ENCODE data around the gene RHO.

RHO gene

GRCh38 chr3:129560269-129560787, 31.9 kb downstream of the RHO start:
- TF ChIP-seq NFRKB (IDR thresholded peaks at IDR 0.05), result no peak
- no peak for TF ChIP-seq TARDBP (IDR thresholded peaks at IDR 0.05)
- TF ChIP-seq FOXA1 (IDR thresholded peaks at IDR 0.05), result no peak
- TF ChIP-seq ARNT (IDR thresholded peaks at IDR 0.05), result no peak
- no peak for TF ChIP-seq L3MBTL2 (conservative IDR thresholded peaks at IDR 0.05)
- TF ChIP-seq FOXK2 (IDR thresholded peaks at IDR 0.05), result no peak
- no peak for TF ChIP-seq SP1 (IDR thresholded peaks at IDR 0.05)
- no peak for TF ChIP-seq HDGF (IDR thresholded peaks at IDR 0.05; ENCODE audit: borderline replicate concordance)
- ChIA-PET CTCF (no interaction called here), POLR2A (no interaction called here)
- no peak for DNase-seq (ENCODE audit: extremely low spot score)

- TF ChIP-seq SUZ12 (IDR thresholded peaks at IDR 0.05) (no peak), ZNF384 (IDR thresholded peaks at IDR 0.05) (no peak), HDGF (IDR thresholded peaks at IDR 0.05; ENCODE audit: borderline replicate concordance) (no peak), SP1 (IDR thresholded peaks at IDR 0.05) (no peak), PKNOX1 (IDR thresholded peaks at IDR 0.05) (no peak), FOXK2 (IDR thresholded peaks at IDR 0.05) (no peak), TARDBP (IDR thresholded peaks at IDR 0.05) (no peak), L3MBTL2 (conservative IDR thresholded peaks at IDR 0.05) (no peak), ELF4 (IDR thresholded peaks at IDR 0.05) (no peak), BHLHE40 (IDR thresholded peaks at IDR 0.05; ENCODE audit: borderline replicate concordance) (no peak), NFRKB (IDR thresholded peaks at IDR 0.05) (no peak), LEF1 (IDR thresholded peaks at IDR 0.05; ENCODE audit: borderline replicate concordance) (no peak), FOXM1 (IDR thresholded peaks at IDR 0.05; ENCODE audit: borderline replicate concordance) (no peak), FOXA1 (IDR thresholded peaks at IDR 0.05) (no peak), CTBP1 (IDR thresholded peaks at IDR 0.05; ENCODE audit: borderline replicate concordance) (no peak), ARNT (IDR thresholded peaks at IDR 0.05) (no peak)
- ChIA-PET CTCF (no interaction called here), POLR2A (no interaction called here)
- no peak for DNase-seq (ENCODE audit: extremely low spot score)
Measured at GRCh38 chr3:129560911-129561594, 32.6 kb downstream of the RHO start.

GRCh38 chr3:129561619-129562248, 33.3 kb downstream of the RHO start:
- TF ChIP-seq SUZ12 (IDR thresholded peaks at IDR 0.05) (no peak), HDGF (IDR thresholded peaks at IDR 0.05; ENCODE audit: borderline replicate concordance) (no peak)
- POLR2A ChIA-PET, result no interaction called here
- CTCF ChIA-PET, result no interaction called here
- DNase-seq (ENCODE audit: extremely low spot score), result no peak

GRCh38 chr3:129562803-129563202, 34.4 kb downstream of the RHO start:
- no peak for DNase-seq (ENCODE audit: extremely low spot score)
- ChIA-PET CTCF (no interaction called here), POLR2A (no interaction called here)
- TF ChIP-seq ELF4 (IDR thresholded peaks at IDR 0.05), result no peak
- TF ChIP-seq L3MBTL2 (conservative IDR thresholded peaks at IDR 0.05), result no peak
- TF ChIP-seq BHLHE40 (IDR thresholded peaks at IDR 0.05; ENCODE audit: borderline replicate concordance), result no peak
- TF ChIP-seq FOXA1 (IDR thresholded peaks at IDR 0.05), result no peak
- TF ChIP-seq NFRKB (IDR thresholded peaks at IDR 0.05), result no peak
- TF ChIP-seq SUZ12 (IDR thresholded peaks at IDR 0.05), result no peak
- no peak for TF ChIP-seq ARNT (IDR thresholded peaks at IDR 0.05)
- no peak for TF ChIP-seq HDGF (IDR thresholded peaks at IDR 0.05; ENCODE audit: borderline replicate concordance)
- TF ChIP-seq SP1 (IDR thresholded peaks at IDR 0.05), result no peak
- no peak for TF ChIP-seq TARDBP (IDR thresholded peaks at IDR 0.05)
- TF ChIP-seq FOXM1 (IDR thresholded peaks at IDR 0.05; ENCODE audit: borderline replicate concordance), result no peak
- no peak for TF ChIP-seq PKNOX1 (IDR thresholded peaks at IDR 0.05)
- no peak for TF ChIP-seq CTBP1 (IDR thresholded peaks at IDR 0.05; ENCODE audit: borderline replicate concordance)
- no peak for TF ChIP-seq ZNF384 (IDR thresholded peaks at IDR 0.05)
- TF ChIP-seq FOXK2 (IDR thresholded peaks at IDR 0.05), result no peak
- no peak for TF ChIP-seq LEF1 (IDR thresholded peaks at IDR 0.05; ENCODE audit: borderline replicate concordance)

- ChIA-PET CTCF (no interaction called here), POLR2A (no interaction called here)
- DNase-seq (ENCODE audit: extremely low spot score), result no peak
- TF ChIP-seq FOXK2 (IDR thresholded peaks at IDR 0.05) (no peak), SUZ12 (IDR thresholded peaks at IDR 0.05) (no peak), L3MBTL2 (conservative IDR thresholded peaks at IDR 0.05) (no peak), FOXM1 (IDR thresholded peaks at IDR 0.05; ENCODE audit: borderline replicate concordance) (no peak), CTBP1 (IDR thresholded peaks at IDR 0.05; ENCODE audit: borderline replicate concordance) (no peak), BHLHE40 (IDR thresholded peaks at IDR 0.05; ENCODE audit: borderline replicate concordance) (no peak), NFRKB (IDR thresholded peaks at IDR 0.05) (no peak), PKNOX1 (IDR thresholded peaks at IDR 0.05) (no peak)
Measured at GRCh38 chr3:129563332-129563731, 34.9 kb downstream of the RHO start.

GRCh38 chr3:129563850-129564535, 35.6 kb downstream of the RHO start:
- DNase-seq (ENCODE audit: extremely low spot score), result no peak
- TF ChIP-seq PKNOX1 (IDR thresholded peaks at IDR 0.05) (no peak), LEF1 (IDR thresholded peaks at IDR 0.05; ENCODE audit: borderline replicate concordance) (no peak), SP1 (IDR thresholded peaks at IDR 0.05) (no peak), TARDBP (IDR thresholded peaks at IDR 0.05) (no peak), ZNF384 (IDR thresholded peaks at IDR 0.05) (no peak), BHLHE40 (IDR thresholded peaks at IDR 0.05; ENCODE audit: borderline replicate concordance) (no peak), HDGF (IDR thresholded peaks at IDR 0.05; ENCODE audit: borderline replicate concordance) (no peak), ARNT (IDR thresholded peaks at IDR 0.05) (no peak), NFRKB (IDR thresholded peaks at IDR 0.05) (no peak), FOXK2 (IDR thresholded peaks at IDR 0.05) (no peak), FOXM1 (IDR thresholded peaks at IDR 0.05; ENCODE audit: borderline replicate concordance) (no peak), SUZ12 (IDR thresholded peaks at IDR 0.05) (no peak), L3MBTL2 (conservative IDR thresholded peaks at IDR 0.05) (no peak), CTBP1 (IDR thresholded peaks at IDR 0.05; ENCODE audit: borderline replicate concordance) (no peak), FOXA1 (IDR thresholded peaks at IDR 0.05) (no peak)
- CTCF ChIA-PET, result no interaction called here
- POLR2A ChIA-PET, result no interaction called here
